MCF 10A (cell line): ENCODE results near the gene DND1. TPM values are rescaled to one million over a fixed set of nuclear protein-coding genes. Genes with fewer than 3 reads are reported as not detected.
A peak's percentile ranks its signal among the peaks of the same experiment; 100 is the strongest.

Source experiments
- BruUV-seq: library from RNA; stranded (reverse); fragments of 400-500 nt; replicated peaks from 2 replicates; lab custom pipeline; 2021; lab: Mats Ljungman, UMichigan
- CTCF ChIA-PET: fragments of 300-600 bp; sonication (Branson Sonifier 250); formaldehyde crosslinking; extraction: SDS; loops from one replicate; lab custom pipeline; 2021; ENCODE audit warnings: antibody characterized with exemption, inconsistent platforms; lab: Yijun Ruan, JAX
- POLR2A ChIA-PET: fragments of 300-600, 350-650 bp; sonication (Branson Sonifier 250); formaldehyde crosslinking; extraction: SDS; loops from one replicate; lab custom pipeline; 2020; ENCODE audit warnings: antibody characterized with exemption, inconsistent platforms; lab: Yijun Ruan, JAX
- DNase-seq: peaks from one replicate; pipeline ENCODE4 v3.0.0-alpha.2; 2018; ENCODE audit not compliant: unreplicated experiment
- H3K27ac Mint-ChIP-seq: one replicate; pipeline ENCODE4 v1.8.0; 2022; ENCODE audit warnings: mild to moderate bottlenecking, low read depth, mixed read lengths; ENCODE audit not compliant: unreplicated experiment
- H3K27me3 Mint-ChIP-seq: one replicate; pipeline ENCODE4 v1.8.0; 2022; ENCODE audit warnings: mixed read lengths; ENCODE audit not compliant: insufficient read depth, unreplicated experiment
- H3K36me3 Mint-ChIP-seq: one replicate; pipeline ENCODE4 v1.8.0; 2022; ENCODE audit warnings: mild to moderate bottlenecking, moderate library complexity, mixed read lengths; ENCODE audit not compliant: insufficient read depth, unreplicated experiment
- H3K4me1 Mint-ChIP-seq: one replicate; pipeline ENCODE4 v1.8.0; 2022; ENCODE audit warnings: mixed read lengths; ENCODE audit not compliant: insufficient read depth, unreplicated experiment
- H3K4me3 Mint-ChIP-seq: one replicate; pipeline ENCODE4 v1.8.0; 2022; ENCODE audit warnings: mild to moderate bottlenecking, moderate library complexity, mixed read lengths; ENCODE audit not compliant: unreplicated experiment
- H3K9me3 Mint-ChIP-seq: one replicate; pipeline ENCODE4 v1.8.0; 2022; ENCODE audit warnings: mixed read lengths; ENCODE audit not compliant: unreplicated experiment
- intact Hi-C: fragments of 100-400 bp; cut with micrococcal nuclease; formaldehyde crosslinking; loops from 2 replicates; pipeline ENCODE4 v1.14.1; 2022
- total RNA-seq: library from RNA; stranded (reverse); gene quantifications from 2 replicates; pipeline ENCODE4 v1.2.3, GENCODE V29; 2022
- TF ChIP-seq, protein P1 (sequence below): fragments of 200-600 bp; IDR thresholded peaks from one replicate; pipeline ENCODE4 v1.8.0; 2022; ENCODE audit warnings: antibody characterized with exemption, mild to moderate bottlenecking; ENCODE audit not compliant: unreplicated experiment

The DND1 gene
- total RNA-seq, 1 experiment from 2014 or later: 4.3 TPM

DNA sequence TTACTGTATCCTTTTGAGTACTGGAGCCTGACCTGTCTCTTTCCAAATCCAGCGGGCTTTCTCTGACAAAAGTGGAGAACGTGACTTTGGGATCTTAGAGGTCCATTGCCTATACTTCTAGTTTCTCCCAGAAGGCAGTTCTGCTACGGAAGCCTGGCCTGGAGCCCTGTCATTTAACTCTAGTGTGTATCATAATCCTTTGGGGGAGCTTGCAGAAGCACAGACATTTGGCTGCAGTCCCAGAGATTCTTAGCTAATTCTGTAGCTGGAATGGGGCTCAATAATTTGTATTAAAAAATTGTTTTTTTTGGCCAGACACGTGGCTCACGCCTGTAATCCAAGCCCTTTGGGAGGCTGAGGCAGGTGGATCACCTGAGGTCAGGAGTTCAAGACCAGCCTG, 20.9 kb upstream of the DND1 start:
- CTCF ChIA-PET: interaction anchor here (0.5 to 1.1 kb wide), 3 partner anchors 232 to 971 kb away, joined by 4 read pairs; partner anchors contain the start of gene PCDHAC1
- TF ChIP-seq, protein P1, sequence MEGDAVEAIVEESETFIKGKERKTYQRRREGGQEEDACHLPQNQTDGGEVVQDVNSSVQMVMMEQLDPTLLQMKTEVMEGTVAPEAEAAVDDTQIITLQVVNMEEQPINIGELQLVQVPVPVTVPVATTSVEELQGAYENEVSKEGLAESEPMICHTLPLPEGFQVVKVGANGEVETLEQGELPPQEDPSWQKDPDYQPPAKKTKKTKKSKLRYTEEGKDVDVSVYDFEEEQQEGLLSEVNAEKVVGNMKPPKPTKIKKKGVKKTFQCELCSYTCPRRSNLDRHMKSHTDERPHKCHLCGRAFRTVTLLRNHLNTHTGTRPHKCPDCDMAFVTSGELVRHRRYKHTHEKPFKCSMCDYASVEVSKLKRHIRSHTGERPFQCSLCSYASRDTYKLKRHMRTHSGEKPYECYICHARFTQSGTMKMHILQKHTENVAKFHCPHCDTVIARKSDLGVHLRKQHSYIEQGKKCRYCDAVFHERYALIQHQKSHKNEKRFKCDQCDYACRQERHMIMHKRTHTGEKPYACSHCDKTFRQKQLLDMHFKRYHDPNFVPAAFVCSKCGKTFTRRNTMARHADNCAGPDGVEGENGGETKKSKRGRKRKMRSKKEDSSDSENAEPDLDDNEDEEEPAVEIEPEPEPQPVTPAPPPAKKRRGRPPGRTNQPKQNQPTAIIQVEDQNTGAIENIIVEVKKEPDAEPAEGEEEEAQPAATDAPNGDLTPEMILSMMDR: no peak
- POLR2A ChIA-PET: interaction anchor here (0.6 to 9.6 kb wide), 7 partner anchors 8 to 49 kb away, joined by 3 to 153 read pairs (median 4); partner anchors contain the start of genes IK, NDUFA2 and WDR55
- no peak for DNase-seq
- Mint-ChIP-seq H3K4me3 (no peak overlapping the region), H3K4me1 (peaks cover 16% of the 10 kb centered on the region), H3K9me3 (no peaks in the 10 kb centered on the region), H3K27ac (no peak overlapping the region), H3K27me3 (no peaks in the 10 kb centered on the region), H3K36me3 (peaks cover 82% of the 10 kb centered on the region)
- intact Hi-C loops: no loop called here
- no TSS peak for BruUV-seq

DNA sequence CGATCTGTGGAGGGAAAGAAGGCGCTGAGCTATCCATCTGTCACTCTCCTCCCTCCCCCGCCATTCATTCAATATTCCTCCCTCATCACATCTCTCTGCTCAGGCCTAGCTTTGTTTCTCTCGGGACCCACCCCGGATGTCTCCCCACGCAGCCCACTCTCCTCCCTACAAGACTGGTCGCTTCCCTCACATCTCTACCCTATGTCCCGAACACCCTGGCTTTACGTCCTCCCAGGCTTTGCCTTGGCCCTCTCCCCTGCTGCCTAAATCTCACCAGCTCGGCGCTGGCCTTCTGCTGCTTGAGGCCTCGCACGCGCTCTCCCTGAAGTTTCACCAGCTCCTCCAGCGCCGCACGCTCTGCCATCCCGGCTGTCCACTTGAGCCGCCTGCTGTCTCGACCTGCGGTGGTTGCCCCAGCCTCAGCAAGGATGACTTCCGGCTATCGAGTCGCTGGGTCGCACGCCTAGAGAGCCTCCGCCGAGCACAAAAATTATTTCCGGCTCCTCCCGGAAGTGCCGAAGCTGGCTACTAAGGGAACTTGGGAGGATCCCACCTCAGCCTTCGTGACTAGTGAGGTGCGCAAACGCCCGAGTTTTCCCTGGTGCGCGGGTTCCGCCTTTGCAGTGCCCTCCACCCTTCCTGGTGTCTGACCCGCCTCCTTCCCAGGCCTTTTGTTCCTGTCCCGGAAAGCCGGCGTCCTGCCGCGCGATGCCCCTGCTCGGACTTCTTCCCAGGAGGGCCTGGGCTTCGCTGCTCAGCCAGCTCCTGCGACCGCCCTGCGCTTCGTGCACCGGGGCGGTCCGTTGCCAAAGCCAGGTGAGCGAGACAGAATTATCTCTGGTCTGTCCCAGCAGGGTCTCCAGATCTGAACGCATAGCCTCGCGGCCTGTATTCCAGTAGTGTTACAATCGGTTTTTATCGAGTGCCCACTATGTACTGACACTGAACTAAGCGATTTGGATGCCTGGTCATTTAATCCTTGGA, 17.9 kb upstream of the DND1 start, which contains the start of the genes HARS1 and HARS2:
Gene HARS1, minus strand, starts transcription at position 430 of the 984 bp plus-strand sequence. Its CDS starts 66 bp downstream, at position 364.
Gene HARS2, plus strand, starts transcription at position 515 of the 984 bp plus-strand sequence. Its CDS starts 194 bp downstream, at position 709.
- peak within 1 kb of the TSS; percentile 88 for H3K4me3 Mint-ChIP-seq
- TF ChIP-seq, protein P1: no peak
- intact Hi-C loops: loop anchor here (1.0 kb wide), 4 partner anchors 20 to 116 kb away; partner anchors contain the start of genes IK, NDUFA2 and WDR55
- ChIA-PET POLR2A (interaction anchor here (0.6 to 9.6 kb wide), 47 partner anchors 11 to 574 kb away, joined by 3 to 153 read pairs (median 6); partner anchors contain the start of genes ANKHD1, APBB3, DND1 and EIF4EBP3), CTCF (interaction anchor here (0.6 to 2.9 kb wide), 19 partner anchors 10 to 538 kb away, joined by 3 to 14 read pairs (median 3); partner anchors contain the start of genes EIF4EBP3 and WDR55)
- peaks cover 85% of the 10 kb centered on the region for H3K36me3 Mint-ChIP-seq
- BruUV-seq: no TSS peak
- no peaks in the 10 kb centered on the region for H3K27me3 Mint-ChIP-seq
- H3K9me3 Mint-ChIP-seq: no peaks in the 10 kb centered on the region
- peak within 1 kb of the TSS; percentile 87 for H3K27ac Mint-ChIP-seq
- peaks cover 16% of the 10 kb centered on the region for H3K4me1 Mint-ChIP-seq
- DNase-seq: peak; percentile 99

DNA sequence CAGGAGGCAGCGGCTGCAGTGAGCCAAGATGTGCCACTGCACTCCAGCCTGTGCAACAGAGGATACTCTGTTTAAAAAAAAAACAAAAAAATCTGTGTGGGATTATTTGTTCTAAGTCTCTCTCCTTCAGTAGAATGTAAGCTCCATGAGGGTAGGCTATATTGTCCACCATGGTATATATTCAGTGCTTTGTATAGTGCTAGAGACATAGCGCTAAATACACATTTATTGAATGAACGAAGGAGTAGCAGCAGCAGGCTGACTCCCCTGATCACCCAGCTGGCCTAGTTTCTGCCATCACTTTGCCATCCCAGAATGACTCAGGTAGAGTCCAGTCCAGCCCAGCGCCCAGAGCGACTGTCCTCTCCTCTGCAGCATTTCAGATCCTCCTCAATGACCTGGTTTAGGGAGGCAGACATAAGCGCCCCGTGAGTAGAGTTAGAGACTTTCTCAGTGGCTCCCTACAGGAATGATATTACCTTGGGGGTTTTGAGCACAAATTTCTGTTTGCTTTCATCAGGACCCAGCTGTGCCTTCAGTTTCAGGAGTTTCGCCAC, 17.1 kb upstream of the DND1 start:
- intact Hi-C loops: no loop called here
- H3K27me3 Mint-ChIP-seq: no peaks in the 10 kb centered on the region
- H3K4me3 Mint-ChIP-seq: peak overlapping the region; percentile 88
- peaks cover 16% of the 10 kb centered on the region for H3K4me1 Mint-ChIP-seq
- TSS peak; percentile 55 for BruUV-seq
- peaks cover 85% of the 10 kb centered on the region for H3K36me3 Mint-ChIP-seq
- ChIA-PET POLR2A (interaction anchor here (0.6 to 9.6 kb wide), 46 partner anchors 10 to 574 kb away, joined by 3 to 153 read pairs (median 6); partner anchors contain the start of genes ANKHD1, APBB3, DND1 and EIF4EBP3), CTCF (interaction anchor here (0.6 to 2.9 kb wide), 17 partner anchors 11 to 537 kb away, joined by 3 to 14 read pairs (median 3); partner anchors contain the start of gene EIF4EBP3)
- TF ChIP-seq, protein P1: no peak
- peak; percentile 24 for DNase-seq
- peak overlapping the region; percentile 87 for H3K27ac Mint-ChIP-seq
- H3K9me3 Mint-ChIP-seq: no peaks in the 10 kb centered on the region
